Peyer's patch (tissue), 4 donors: ENCODE measurements around the gene FUBP3.

ENCODE experiments used
- POLR2A ChIP-seq, 2 donors: fragments of 450-650 bp; IDR thresholded peaks; one replicate each; pipeline ENCODE4 v1.5.1; 2017; ENCODE audit warnings: antibody characterized with exemption in 2 of 2, mild to moderate bottlenecking in 2 of 2, moderate library complexity in 2 of 2
- TF ChIP-seq, protein P1 (sequence below), 6 experiments: fragments of 450-650 bp in 4 of 6; fragments of 200-600 bp in 2 of 6; sonication (generic) in 1 of 6; IDR thresholded peaks; one replicate each; pipeline ENCODE4 v1.5.1; 2017 to 2019; ENCODE audit warnings: antibody characterized with exemption in 6 of 6, mild to moderate bottlenecking in 3 of 6, moderate library complexity in 1 of 6

DNA sequence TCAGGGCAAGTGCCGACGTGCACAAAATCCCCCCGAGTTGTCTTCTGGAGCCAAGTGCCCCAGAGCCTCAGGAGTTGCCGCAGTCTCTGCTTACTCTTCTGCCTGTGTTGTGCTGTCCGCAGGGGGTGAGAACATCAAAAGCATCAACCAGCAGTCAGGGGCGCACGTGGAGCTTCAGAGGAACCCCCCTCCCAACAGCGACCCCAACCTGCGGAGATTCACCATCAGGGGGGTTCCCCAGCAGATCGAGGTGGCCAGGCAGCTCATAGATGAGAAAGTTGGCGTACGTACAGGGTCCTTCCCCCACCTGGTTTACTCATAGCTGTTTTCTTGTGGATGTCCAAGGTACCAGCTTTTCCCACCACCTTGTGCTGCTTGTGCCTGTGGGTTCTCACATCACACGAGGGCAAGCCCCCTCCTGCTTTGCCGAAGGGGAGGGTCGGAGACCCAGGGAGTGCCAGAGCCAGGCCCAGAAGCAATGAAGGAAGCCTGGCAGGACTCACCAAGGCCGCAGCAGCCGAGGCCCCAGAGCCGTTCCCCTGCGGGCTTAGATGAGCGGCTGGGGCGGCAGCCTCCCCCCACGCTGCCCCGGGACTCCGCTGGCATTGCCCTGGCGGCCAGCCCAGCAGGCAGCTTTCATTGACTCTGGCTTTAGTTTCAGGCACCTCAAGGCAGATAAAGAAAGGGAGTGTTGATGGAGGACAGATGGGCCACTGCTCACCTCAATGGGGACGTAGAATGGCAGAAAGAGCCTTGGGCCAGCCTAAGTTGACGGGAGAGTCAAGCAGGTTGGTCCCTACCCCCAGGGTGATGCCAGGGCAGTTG lies 51.3 kb downstream of the FUBP3 start:
- TF ChIP-seq, protein P1, sequence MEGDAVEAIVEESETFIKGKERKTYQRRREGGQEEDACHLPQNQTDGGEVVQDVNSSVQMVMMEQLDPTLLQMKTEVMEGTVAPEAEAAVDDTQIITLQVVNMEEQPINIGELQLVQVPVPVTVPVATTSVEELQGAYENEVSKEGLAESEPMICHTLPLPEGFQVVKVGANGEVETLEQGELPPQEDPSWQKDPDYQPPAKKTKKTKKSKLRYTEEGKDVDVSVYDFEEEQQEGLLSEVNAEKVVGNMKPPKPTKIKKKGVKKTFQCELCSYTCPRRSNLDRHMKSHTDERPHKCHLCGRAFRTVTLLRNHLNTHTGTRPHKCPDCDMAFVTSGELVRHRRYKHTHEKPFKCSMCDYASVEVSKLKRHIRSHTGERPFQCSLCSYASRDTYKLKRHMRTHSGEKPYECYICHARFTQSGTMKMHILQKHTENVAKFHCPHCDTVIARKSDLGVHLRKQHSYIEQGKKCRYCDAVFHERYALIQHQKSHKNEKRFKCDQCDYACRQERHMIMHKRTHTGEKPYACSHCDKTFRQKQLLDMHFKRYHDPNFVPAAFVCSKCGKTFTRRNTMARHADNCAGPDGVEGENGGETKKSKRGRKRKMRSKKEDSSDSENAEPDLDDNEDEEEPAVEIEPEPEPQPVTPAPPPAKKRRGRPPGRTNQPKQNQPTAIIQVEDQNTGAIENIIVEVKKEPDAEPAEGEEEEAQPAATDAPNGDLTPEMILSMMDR (IDR thresholded peaks at IDR 0.05) = no peak
- no peak for TF ChIP-seq POLR2A (IDR thresholded peaks at IDR 0.05)
